ENCODE measurements around the gene DPF1.

Gene DPF1

DNA sequence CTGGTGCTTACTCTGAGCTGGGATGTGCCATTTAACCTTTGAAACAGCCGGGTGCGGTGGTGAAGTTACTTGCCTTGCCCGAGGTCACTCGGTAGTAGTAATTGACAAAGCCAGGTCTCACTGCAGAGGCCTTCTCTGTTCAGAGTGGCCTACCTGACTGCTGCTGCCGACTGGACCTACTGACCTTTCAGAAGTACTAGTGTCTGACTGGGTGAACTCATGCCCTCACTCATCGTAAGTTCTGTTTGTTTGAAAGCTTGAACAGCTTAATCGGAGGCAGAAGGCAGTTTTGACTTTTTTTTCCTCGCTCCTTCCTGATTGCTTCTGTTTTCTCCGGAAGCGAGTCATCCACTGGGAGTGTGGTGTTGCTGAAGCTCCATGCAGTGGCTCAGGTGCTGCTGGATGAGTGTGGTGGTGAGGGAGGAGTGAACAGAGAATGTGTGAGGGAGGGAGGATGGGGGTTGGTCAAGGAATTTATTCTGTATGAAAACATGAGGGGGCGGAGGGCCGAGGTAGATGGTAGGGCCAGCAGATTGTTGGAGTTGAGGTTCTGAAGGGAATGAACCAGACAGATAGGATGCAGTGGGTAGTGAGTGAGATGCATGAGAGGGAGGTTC lies 43.1 kb upstream of the DPF1 start:
- no peak for DNase-seq
- Mint-ChIP-seq H3K4me3 (peak overlapping the region; percentile 92), H3K27me3 (ENCODE audit: low read depth, poor library complexity) (peaks cover 17% of the 10 kb centered on the region), H3K4me1 (peaks cover 66% of the 10 kb centered on the region), H3K36me3 (ENCODE audit: low read depth) (no peaks in the 10 kb centered on the region), H3K9me3 (no peaks in the 10 kb centered on the region), H3K27ac (peak overlapping the region; percentile 37)
- no peak for TF ChIP-seq CTCF (IDR thresholded peaks at IDR 0.05)

DNA sequence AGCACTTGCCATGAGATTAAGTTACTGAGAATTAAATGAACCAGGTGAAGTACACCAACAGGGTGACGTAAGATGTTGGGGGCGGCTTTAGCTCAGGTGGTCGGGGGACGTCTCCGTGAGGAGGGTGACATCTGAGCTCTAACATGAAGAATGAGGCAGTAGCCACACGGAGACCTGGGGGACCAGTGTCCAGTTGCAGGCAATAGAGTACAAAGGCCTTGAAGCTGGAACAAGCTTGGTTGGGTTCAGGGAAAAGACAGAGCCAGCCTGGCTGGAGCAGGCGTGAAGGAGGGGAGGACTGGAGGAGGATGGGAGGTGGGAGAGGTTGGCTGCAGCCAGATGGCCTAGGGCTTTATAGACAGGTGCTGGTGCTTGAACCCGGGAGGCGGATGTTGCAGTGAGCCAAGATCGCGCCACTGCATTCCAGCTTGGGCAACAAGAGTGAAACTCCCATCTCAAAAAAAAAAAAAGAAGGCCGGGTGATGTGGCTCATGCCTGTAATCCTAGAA lies 42.0 kb upstream of the DPF1 start:
- Mint-ChIP-seq H3K27me3 (ENCODE audit: low read depth, poor library complexity) (peaks cover 12% of the 10 kb centered on the region), H3K4me3 (peak overlapping the region; percentile 92), H3K4me1 (peaks cover 64% of the 10 kb centered on the region), H3K36me3 (ENCODE audit: low read depth) (no peaks in the 10 kb centered on the region), H3K27ac (peak overlapping the region; percentile 46), H3K9me3 (no peaks in the 10 kb centered on the region)
- no peak for DNase-seq
- TF ChIP-seq CTCF (IDR thresholded peaks at IDR 0.05) = no peak

DNA sequence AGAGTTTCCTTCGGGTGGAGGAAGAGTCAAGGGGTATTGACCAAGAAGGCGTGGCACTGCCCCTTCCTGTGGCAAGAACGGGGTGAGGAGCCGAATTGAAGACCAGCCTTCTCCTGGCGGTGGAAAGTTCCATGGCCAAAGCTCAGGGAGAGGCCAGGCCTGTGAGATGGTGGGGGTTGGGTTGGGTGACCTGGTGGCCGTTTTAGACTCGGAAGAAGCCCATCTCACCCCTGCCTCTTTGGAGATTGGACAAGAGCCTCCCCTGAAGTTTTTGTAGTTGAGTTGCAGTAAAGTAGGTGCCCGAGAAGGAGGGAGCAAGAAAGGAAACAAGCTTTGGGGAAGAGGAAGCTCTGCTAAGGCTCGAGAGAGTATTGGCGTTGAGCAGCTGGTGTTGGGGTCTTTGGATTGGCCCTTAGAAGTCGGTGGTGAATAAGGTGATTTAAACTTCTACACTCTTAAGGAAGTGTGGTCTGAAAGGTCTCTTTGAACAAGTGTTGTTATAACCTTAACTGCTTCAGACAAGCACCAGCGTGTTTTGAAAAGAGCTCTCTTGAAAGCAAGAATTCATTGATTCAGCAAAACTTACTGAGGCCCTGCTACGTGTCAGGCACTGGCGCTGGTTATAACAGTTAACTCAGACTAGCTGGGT lies 41.3 kb upstream of the DPF1 start:
- no peak for DNase-seq
- peaks cover 58% of the 10 kb centered on the region for H3K4me1 Mint-ChIP-seq

GRCh38 chr19:38264486-38265212 lies 40.6 kb upstream of the DPF1 start, which contains the start of gene SPINT2:
SPINT2 (plus strand) TSS chr19:38264573; CDS start chr19:38264893, 320 bp downstream.
- H3K9me3 Mint-ChIP-seq = no peaks in the 10 kb centered on the region
- DNase-seq = peak; percentile 82
- no peaks in the 10 kb centered on the region for H3K36me3 Mint-ChIP-seq (ENCODE audit: low read depth)
- TF ChIP-seq CTCF (IDR thresholded peaks at IDR 0.05) = no peak
- H3K4me1 Mint-ChIP-seq = peaks cover 51% of the 10 kb centered on the region
- H3K27me3 Mint-ChIP-seq (ENCODE audit: low read depth, poor library complexity) = peaks cover 9% of the 10 kb centered on the region
- peak within 1 kb of the TSS; percentile 64 for H3K27ac Mint-ChIP-seq
- H3K4me3 Mint-ChIP-seq = peak within 1 kb of the TSS; percentile 92

More for the DNA sequence above, 41.3 kb upstream of the DPF1 start:
- Mint-ChIP-seq H3K4me3 (peak overlapping the region; percentile 92), H3K9me3 (no peaks in the 10 kb centered on the region), H3K36me3 (ENCODE audit: low read depth) (no peaks in the 10 kb centered on the region), H3K27ac (peak overlapping the region; percentile 64), H3K27me3 (ENCODE audit: low read depth, poor library complexity) (peaks cover 12% of the 10 kb centered on the region)
- no peak for TF ChIP-seq CTCF (IDR thresholded peaks at IDR 0.05)

DNA sequence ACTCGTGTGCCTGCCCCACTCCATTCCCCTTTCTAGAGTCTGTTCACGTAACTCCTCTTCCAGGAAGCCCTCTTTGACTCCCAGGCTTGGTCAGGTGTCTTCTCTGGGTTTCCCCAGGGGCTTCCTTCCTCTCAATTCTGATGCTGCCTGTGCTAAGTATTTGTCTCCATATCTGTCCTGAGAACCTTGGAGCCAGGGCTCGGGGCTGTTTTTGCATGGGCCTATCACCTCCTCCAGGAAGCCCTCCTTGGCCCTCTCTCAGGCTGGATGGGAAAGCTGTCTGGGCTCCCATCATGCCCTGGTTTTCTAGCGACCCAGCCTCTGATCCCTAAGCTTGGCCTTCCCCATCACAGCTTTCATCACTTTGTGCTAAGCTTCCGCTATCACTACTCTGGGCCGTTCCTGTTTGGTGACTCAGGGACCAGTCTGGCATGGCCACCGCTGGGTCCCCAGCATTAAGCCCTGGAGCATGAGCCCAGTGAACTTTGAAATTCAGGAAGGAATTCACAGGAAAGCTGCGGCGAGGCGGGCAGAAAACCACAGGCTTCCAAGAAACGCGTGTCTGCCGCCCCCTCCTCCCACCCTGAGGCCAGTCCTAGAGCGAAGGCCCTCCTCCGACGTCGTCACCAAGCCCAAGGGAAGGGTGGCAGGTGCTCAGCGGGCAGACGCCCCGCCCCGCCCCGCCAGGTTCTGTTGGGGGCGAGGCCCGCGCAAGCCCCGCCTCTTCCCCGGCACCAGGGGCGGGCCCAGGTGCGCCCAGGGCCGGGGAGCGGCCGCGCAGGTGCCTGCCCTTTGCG lies 39.9 kb upstream of the DPF1 start:
- Mint-ChIP-seq H3K27me3 (ENCODE audit: low read depth, poor library complexity) (peaks cover 14% of the 10 kb centered on the region), H3K9me3 (no peaks in the 10 kb centered on the region), H3K36me3 (ENCODE audit: low read depth) (no peaks in the 10 kb centered on the region), H3K4me3 (peak overlapping the region; percentile 83), H3K27ac (no peak overlapping the region), H3K4me1 (peaks cover 48% of the 10 kb centered on the region)
- peak; percentile 78 for DNase-seq
- no peak for TF ChIP-seq CTCF (IDR thresholded peaks at IDR 0.05)
